Tibial artery (tissue), 4 donors: ENCODE data around the gene KIF5A.
"Not testable (repeated sequence)": the region's sequence is repeated elsewhere in the genome, so short reads cannot be mapped to it uniquely, and the experiment has no call there.

Experiments used
- DNase-seq, 2 donors: peaks; one replicate each; pipeline ENCODE4 v3.0.0-alpha.2; 2019
- H3K27ac ChIP-seq, 2 donors: fragments of 200-600 bp; sonication (generic) in 1 of 2; 1 replicate in 1 of 2; 2 replicates in 1 of 2; pipeline ENCODE4 v1.5.1; 2018 to 2019; ENCODE audit warnings: mild to moderate bottlenecking in 1 of 2
- H3K27me3 ChIP-seq, 2 donors: fragments of 200-600 bp; sonication (generic) in 1 of 2; one replicate each; pipeline versions ENCODE4 v1.5.1 to v1.6.0; 2016 to 2019
- H3K36me3 ChIP-seq, 3 donors: fragments of 200-600 bp; sonication (generic) in 2 of 3; one replicate each; pipeline ENCODE4 v1.5.1; 2016 to 2019; ENCODE audit warnings: mild to moderate bottlenecking in 2 of 3
- H3K4me1 ChIP-seq, 4 donors: fragments of 200-600 bp; sonication (generic) in 2 of 4; 1 replicate in 3 of 4; 2 replicates in 1 of 4; pipeline ENCODE4 v1.5.1; 2016 to 2019
- H3K4me3 ChIP-seq, 2 donors: fragments of 200-600 bp; sonication (generic) in 1 of 2; 1 replicate in 1 of 2; 2 replicates in 1 of 2; pipeline ENCODE4 v1.5.1; 2018 to 2019; ENCODE audit warnings: mild to moderate bottlenecking in 2 of 2
- H3K9me3 ChIP-seq, 3 donors: fragments of 200-600 bp; sonication (generic) in 1 of 3; one replicate each; pipeline ENCODE4 v1.5.1; 2016 to 2019
- intact Hi-C: fragments of 100-400 bp; cut with DNase I; formaldehyde crosslinking; loops from one replicate; pipeline ENCODE4 v1.15.0; 2023; ENCODE audit warnings: low total_unique reads
- TF ChIP-seq, protein P1 (sequence below), 2 experiments: fragments of 200-600 bp in 1 of 2; fragments of 450-650 bp in 1 of 2; IDR thresholded peaks; one replicate each; pipeline ENCODE4 v1.5.1; 2017 to 2019; ENCODE audit warnings: antibody characterized with exemption in 2 of 2, mild to moderate bottlenecking in 1 of 2, moderate library complexity in 1 of 2

Gene KIF5A

GRCh38 chr12:57511588-57512325, 38.1 kb upstream of the KIF5A start:
- TF ChIP-seq, protein P1, sequence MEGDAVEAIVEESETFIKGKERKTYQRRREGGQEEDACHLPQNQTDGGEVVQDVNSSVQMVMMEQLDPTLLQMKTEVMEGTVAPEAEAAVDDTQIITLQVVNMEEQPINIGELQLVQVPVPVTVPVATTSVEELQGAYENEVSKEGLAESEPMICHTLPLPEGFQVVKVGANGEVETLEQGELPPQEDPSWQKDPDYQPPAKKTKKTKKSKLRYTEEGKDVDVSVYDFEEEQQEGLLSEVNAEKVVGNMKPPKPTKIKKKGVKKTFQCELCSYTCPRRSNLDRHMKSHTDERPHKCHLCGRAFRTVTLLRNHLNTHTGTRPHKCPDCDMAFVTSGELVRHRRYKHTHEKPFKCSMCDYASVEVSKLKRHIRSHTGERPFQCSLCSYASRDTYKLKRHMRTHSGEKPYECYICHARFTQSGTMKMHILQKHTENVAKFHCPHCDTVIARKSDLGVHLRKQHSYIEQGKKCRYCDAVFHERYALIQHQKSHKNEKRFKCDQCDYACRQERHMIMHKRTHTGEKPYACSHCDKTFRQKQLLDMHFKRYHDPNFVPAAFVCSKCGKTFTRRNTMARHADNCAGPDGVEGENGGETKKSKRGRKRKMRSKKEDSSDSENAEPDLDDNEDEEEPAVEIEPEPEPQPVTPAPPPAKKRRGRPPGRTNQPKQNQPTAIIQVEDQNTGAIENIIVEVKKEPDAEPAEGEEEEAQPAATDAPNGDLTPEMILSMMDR (IDR thresholded peaks at IDR 0.05) = no peak
- H3K9me3 ChIP-seq = no peaks in the 10 kb centered on the region
- no peaks in the 10 kb centered on the region for H3K27me3 ChIP-seq
- peaks cover 57 to 93% (median 80%) of the 10 kb centered on the region in 3 donors for H3K36me3 ChIP-seq
- intact Hi-C loops = no loop called here
- no peak for DNase-seq
- H3K27ac ChIP-seq = no peak overlapping the region
- H3K4me3 ChIP-seq = no peak overlapping the region
- peaks cover 0 to 3% (median under 1%) of the 10 kb centered on the region in 4 donors for H3K4me1 ChIP-seq

DNA sequence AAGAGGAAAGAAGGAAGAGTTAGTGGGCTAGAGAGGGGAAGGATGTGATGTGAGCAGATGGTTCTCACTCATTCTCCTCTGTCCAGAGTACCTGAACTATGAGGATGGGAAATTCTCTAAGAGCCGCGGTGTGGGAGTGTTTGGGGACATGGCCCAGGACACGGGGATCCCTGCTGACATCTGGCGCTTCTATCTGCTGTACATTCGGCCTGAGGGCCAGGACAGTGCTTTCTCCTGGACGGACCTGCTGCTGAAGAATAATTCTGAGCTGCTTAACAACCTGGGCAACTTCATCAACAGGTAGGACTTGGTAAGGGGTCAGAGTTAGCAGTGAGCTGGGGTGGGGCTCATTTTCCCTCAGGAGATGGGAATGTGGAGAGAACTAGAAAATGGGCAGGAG, 37.2 kb upstream of the KIF5A start:
- H3K36me3 ChIP-seq = peaks cover 65 to 98% (median 89%) of the 10 kb centered on the region in 3 donors
- H3K4me3 ChIP-seq = no peak overlapping the region
- no peaks in the 10 kb centered on the region for H3K27me3 ChIP-seq
- peaks cover 0 to 10% (median 7%) of the 10 kb centered on the region in 4 donors for H3K4me1 ChIP-seq
- TF ChIP-seq, protein P1 (IDR thresholded peaks at IDR 0.05) = no peak
- DNase-seq = no peak
- no peaks in the 10 kb centered on the region for H3K9me3 ChIP-seq
- H3K27ac ChIP-seq = no peak overlapping the region
- intact Hi-C loops = no loop called here

DNA sequence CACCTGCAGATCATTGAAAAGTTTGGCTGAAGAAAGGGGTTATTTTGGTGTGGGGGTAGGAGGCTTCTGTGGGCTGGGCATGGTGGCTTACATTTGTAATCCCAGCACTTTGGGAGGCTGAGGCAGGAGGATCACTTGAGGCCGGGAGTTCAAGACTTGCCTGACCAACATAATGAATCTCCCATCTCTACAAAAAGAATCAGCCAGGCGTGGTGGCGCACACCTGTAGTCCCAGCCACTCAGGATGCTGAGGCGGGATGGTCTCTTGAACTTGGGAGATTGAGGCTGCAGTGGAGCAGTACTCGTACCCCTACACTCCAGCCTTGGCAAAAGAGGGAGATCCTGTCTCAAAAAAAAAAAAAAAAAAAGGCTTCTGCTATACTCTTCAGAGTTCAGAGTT, 36.6 kb upstream of the KIF5A start:
- no peaks in the 10 kb centered on the region for H3K27me3 ChIP-seq
- no peak overlapping the region for H3K27ac ChIP-seq
- TF ChIP-seq, protein P1 (IDR thresholded peaks at IDR 0.05) = no peak
- no peak overlapping the region for H3K4me3 ChIP-seq
- peaks cover 0 to 16% (median 13%) of the 10 kb centered on the region in 4 donors for H3K4me1 ChIP-seq
- intact Hi-C loops = no loop called here
- peaks cover 65 to 95% (median 89%) of the 10 kb centered on the region in 3 donors for H3K36me3 ChIP-seq
- DNase-seq = no peak
- no peaks in the 10 kb centered on the region for H3K9me3 ChIP-seq

DNA sequence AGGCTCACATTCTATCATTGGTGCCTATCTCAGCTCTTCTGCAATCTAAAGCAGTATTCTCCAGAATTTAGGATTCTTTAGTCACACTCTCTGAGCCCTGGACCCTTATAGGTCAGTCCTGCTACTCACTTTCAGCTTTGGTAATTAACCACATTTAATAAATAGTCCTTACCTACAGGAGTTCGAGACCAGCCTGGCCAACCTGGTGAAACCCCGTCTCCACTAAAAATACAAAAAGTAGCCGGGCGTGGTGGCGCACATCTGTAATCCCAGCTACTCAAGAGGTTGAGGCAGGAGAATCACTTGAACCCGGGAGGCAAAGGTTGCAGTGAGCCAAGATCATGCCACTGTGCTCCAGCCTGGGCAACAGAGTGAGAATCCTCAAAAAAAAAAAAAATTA, 36.2 kb upstream of the KIF5A start:
- H3K27ac ChIP-seq, DNase-seq, H3K27me3 ChIP-seq, intact Hi-C loops, H3K4me3 ChIP-seq, H3K9me3 ChIP-seq: not testable (repeated sequence)
- Histone ChIP-seq H3K4me1 (peaks cover 2 to 20% (median 18%) of the 10 kb centered on the region in 4 donors), H3K36me3 (peaks cover 65 to 91% (median 89%) of the 10 kb centered on the region in 3 donors)

DNA sequence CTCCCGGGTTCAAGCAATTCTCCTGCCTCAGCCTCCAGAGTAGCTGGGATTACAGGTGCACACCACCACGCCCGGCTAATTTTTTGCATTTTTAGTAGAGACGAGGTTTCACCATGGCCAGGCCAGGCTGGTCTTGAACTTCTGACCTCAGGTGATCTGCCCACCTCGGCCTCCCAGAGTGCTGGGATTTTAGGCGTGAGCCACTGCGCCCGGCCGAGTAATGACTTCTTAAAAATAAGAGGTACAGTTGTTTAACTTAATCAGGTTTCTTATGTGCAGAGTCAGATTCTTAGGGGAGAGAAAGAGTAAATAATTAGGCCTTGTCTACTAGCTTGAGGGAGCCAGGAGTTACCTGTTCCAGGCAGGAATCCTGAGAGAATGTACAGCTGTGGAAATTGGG, 35.6 kb upstream of the KIF5A start:
- peaks cover 62 to 87% (median 83%) of the 10 kb centered on the region in 3 donors for H3K36me3 ChIP-seq
- DNase-seq, H3K4me3 ChIP-seq: not testable (repeated sequence)

GRCh38 chr12:57514720-57515407, 35.0 kb upstream of the KIF5A start:
- Histone ChIP-seq H3K27ac (no peak overlapping the region), H3K36me3 (peaks cover 56 to 81% (median 77%) of the 10 kb centered on the region in 3 donors), H3K9me3 (no peaks in the 10 kb centered on the region), H3K4me1 (peaks cover 4 to 30% (median 26%) of the 10 kb centered on the region in 4 donors), H3K4me3 (no peak overlapping the region), H3K27me3 (no peaks in the 10 kb centered on the region)
- no peak for DNase-seq
- intact Hi-C loops = no loop called here
- TF ChIP-seq, protein P1 (IDR thresholded peaks at IDR 0.05) = no peak

More for the DNA sequence above, 35.6 kb upstream of the KIF5A start:
- H3K27me3 ChIP-seq, H3K9me3 ChIP-seq, intact Hi-C loops, H3K27ac ChIP-seq: not testable (repeated sequence)
- H3K4me1 ChIP-seq = peaks cover 4 to 26% (median 23%) of the 10 kb centered on the region in 4 donors
